ENCODE results near the gene UST. TPM values are rescaled to one million over a fixed set of nuclear protein-coding genes. Genes with fewer than 3 reads are reported as not detected.
A peak's percentile ranks its signal among the peaks of the same experiment; 100 is the strongest.

Gene UST
- total and polyA plus RNA-seq, 7 donors, result 0.79 to 2.6 (median 2.0) TPM

GRCh38 chr6:148934539-148934938 is 187.7 kb downstream of the UST start:
- Histone ChIP-seq H3K27ac (no peak overlapping the region), H3K27me3 (ENCODE audit: insufficient read depth in 3 of 3, low read length in 2 of 3) (no peaks in the 10 kb centered on the region), H3K9me3 (no peaks in the 10 kb centered on the region), H3K36me3 (ENCODE audit: insufficient read depth in 1 of 2, low read depth in 1 of 2) (no peaks in the 10 kb centered on the region), H3K4me1 (no peaks in the 10 kb centered on the region), H3K4me3 (no peak overlapping the region)
- DNase-seq (peak; percentile 35 to 50), ATAC-seq (no peak)
- WGBS, 3 donors, result 66 to 70% (median 69%) methylated on average over 4 of the region's 4 CpGs
- TF ChIP-seq CTCF (IDR thresholded peaks at IDR 0.05), result no peak
- intact Hi-C loops (cut with DNase I), result no loop called here

GRCh38 chr6:148934961-148935360 is 188.1 kb downstream of the UST start:
- ATAC-seq, result no peak
- no peaks in the 10 kb centered on the region for H3K36me3 ChIP-seq (ENCODE audit: insufficient read depth in 1 of 2, low read depth in 1 of 2)
- intact Hi-C loops (cut with DNase I), result no loop called here
- WGBS, 3 donors, result 34 to 54% (median 36%) methylated on average over 3 of the region's 3 CpGs
- TF ChIP-seq CTCF (IDR thresholded peaks at IDR 0.05), result no peak
- no peak for DNase-seq
- no peak overlapping the region for H3K27ac ChIP-seq
- H3K4me1 ChIP-seq, result no peaks in the 10 kb centered on the region
- no peaks in the 10 kb centered on the region for H3K9me3 ChIP-seq
- no peak overlapping the region for H3K4me3 ChIP-seq
- no peaks in the 10 kb centered on the region for H3K27me3 ChIP-seq (ENCODE audit: insufficient read depth in 3 of 3, low read length in 2 of 3)

- DNase-seq (no peak), ATAC-seq (no peak)
- Histone ChIP-seq H3K4me3 (no peak overlapping the region), H3K27me3 (ENCODE audit: insufficient read depth in 3 of 3, low read length in 2 of 3) (no peaks in the 10 kb centered on the region), H3K4me1 (no peaks in the 10 kb centered on the region), H3K36me3 (ENCODE audit: insufficient read depth in 1 of 2, low read depth in 1 of 2) (no peaks in the 10 kb centered on the region), H3K27ac (no peak overlapping the region), H3K9me3 (no peaks in the 10 kb centered on the region)
- no peak for TF ChIP-seq CTCF (IDR thresholded peaks at IDR 0.05)
- 67 to 84% (median 76%) methylated on average over 7 of the region's 7 CpGs for WGBS, 3 donors
- intact Hi-C loops (cut with DNase I), result no loop called here
Observed at GRCh38 chr6:148935705-148936435, 189.0 kb downstream of the UST start.

- H3K27me3 ChIP-seq (ENCODE audit: insufficient read depth in 3 of 3, low read length in 2 of 3), result no peaks in the 10 kb centered on the region
- peaks cover 5% of the 10 kb centered on the region for H3K4me1 ChIP-seq
- no peaks in the 10 kb centered on the region for H3K36me3 ChIP-seq (ENCODE audit: insufficient read depth in 1 of 2, low read depth in 1 of 2)
- no peak for ATAC-seq
- WGBS, 3 donors, result 85 to 88% (median 88%) methylated on average over 1 of the region's 1 CpG
- intact Hi-C loops (cut with DNase I), result no loop called here
- no peak for DNase-seq
- no peaks in the 10 kb centered on the region for H3K9me3 ChIP-seq
- no peak for TF ChIP-seq CTCF (IDR thresholded peaks at IDR 0.05)
- H3K27ac ChIP-seq, result no peak overlapping the region
- no peak overlapping the region for H3K4me3 ChIP-seq
Observed at GRCh38 chr6:148943451-148943850, 196.6 kb downstream of the UST start.

- peaks cover 5% of the 10 kb centered on the region for H3K4me1 ChIP-seq
- ATAC-seq, result no peak
- no peaks in the 10 kb centered on the region for H3K9me3 ChIP-seq
- intact Hi-C loops (cut with DNase I), result loop anchor here in 1 of 2 donors (5.0 kb wide), 1 partner anchor 197 kb away; the partner anchor contains the start of gene UST
- no peak overlapping the region for H3K4me3 ChIP-seq
- no peak overlapping the region for H3K27ac ChIP-seq
- no peak for TF ChIP-seq CTCF (IDR thresholded peaks at IDR 0.05)
- no peak for DNase-seq
- no peaks in the 10 kb centered on the region for H3K36me3 ChIP-seq (ENCODE audit: insufficient read depth in 1 of 2, low read depth in 1 of 2)
- 99 to 100% (median 100%) methylated on average over 1 of the region's 1 CpG for WGBS, 3 donors
- H3K27me3 ChIP-seq (ENCODE audit: insufficient read depth in 3 of 3, low read length in 2 of 3), result no peaks in the 10 kb centered on the region
Observed at GRCh38 chr6:148944608-148945007, 197.8 kb downstream of the UST start.

Data from psoas muscle (tissue), 8 donors.